ENCODE measurements around the gene NDUFS3.
A peak's percentile ranks its signal among the peaks of the same experiment; 100 is the strongest.
"Not testable (repeated sequence)": the region's sequence is repeated elsewhere in the genome, so short reads cannot be mapped to it uniquely, and the experiment has no call there.

Gene NDUFS3

GRCh38 chr11:47539681-47540039, 39.2 kb upstream of the NDUFS3 start:
- H3K9ac ChIP-seq (ENCODE audit: low read length) = no peak overlapping the region
- peak overlapping the region; percentile 2 for H3K27ac ChIP-seq (ENCODE audit: low read depth, low read length, poor library complexity, severe bottlenecking)
- H2AFZ ChIP-seq (ENCODE audit: low read length) = no peak overlapping the region
- no peaks in the 10 kb centered on the region for H3K27me3 ChIP-seq (ENCODE audit: insufficient read depth, low read length)
- no peak for TF ChIP-seq CTCF (IDR thresholded peaks at IDR 0.05; ENCODE audit: low read length)
- no peak for TF ChIP-seq EZH2 (IDR thresholded peaks at IDR 0.05; ENCODE audit: borderline replicate concordance, low read length)
- H3K4me2 ChIP-seq (ENCODE audit: low read length) = peak overlapping the region; percentile 1; the same call in 1 of the 2 replicates
- H3F3A ChIP-seq (ENCODE audit: insufficient read depth, low read length) = no peaks in the 10 kb centered on the region
- no peaks in the 10 kb centered on the region for H3K9me2 ChIP-seq (ENCODE audit: low read depth, low read length)
- H3K4me3 ChIP-seq (ENCODE audit: low read depth, low read length, poor library complexity, severe bottlenecking) = no peak overlapping the region
- peaks cover 22% of the 10 kb centered on the region; the same call in 1 of the 2 replicates for H3K36me3 ChIP-seq (ENCODE audit: insufficient read depth, low read length)
- peaks cover 99% of the 10 kb centered on the region for H3K79me2 ChIP-seq (ENCODE audit: insufficient read depth, low read length)
- no peaks in the 10 kb centered on the region for H3K9me3 ChIP-seq (ENCODE audit: low read length)
- peaks cover 52% of the 10 kb centered on the region for H3K4me1 ChIP-seq (ENCODE audit: insufficient read depth, low read length, severe bottlenecking)
- H4K20me1 ChIP-seq (ENCODE audit: insufficient read depth, low read length) = peaks cover 3% of the 10 kb centered on the region; the same call in 1 of the 2 replicates

- TF ChIP-seq CTCF (IDR thresholded peaks at IDR 0.05; ENCODE audit: low read length) (no peak), EZH2 (IDR thresholded peaks at IDR 0.05; ENCODE audit: borderline replicate concordance, low read length) (no peak)
- peaks cover 95% of the 10 kb centered on the region for H3K79me2 ChIP-seq (ENCODE audit: insufficient read depth, low read length)
- peak overlapping the region; percentile 0; the same call in 1 of the 2 replicates for H3K4me2 ChIP-seq (ENCODE audit: low read length)
- no peak overlapping the region for H3K9ac ChIP-seq (ENCODE audit: low read length)
- H3F3A ChIP-seq (ENCODE audit: insufficient read depth, low read length) = no peaks in the 10 kb centered on the region
- peaks cover 50% of the 10 kb centered on the region for H3K4me1 ChIP-seq (ENCODE audit: insufficient read depth, low read length, severe bottlenecking)
- H3K27ac ChIP-seq (ENCODE audit: low read depth, low read length, poor library complexity, severe bottlenecking) = peak overlapping the region; percentile 35
- peaks cover 3% of the 10 kb centered on the region; the same call in 1 of the 2 replicates for H4K20me1 ChIP-seq (ENCODE audit: insufficient read depth, low read length)
- H3K9me3 ChIP-seq (ENCODE audit: low read length) = no peaks in the 10 kb centered on the region
- H3K4me3 ChIP-seq (ENCODE audit: low read depth, low read length, poor library complexity, severe bottlenecking) = no peak overlapping the region
- H3K36me3 ChIP-seq (ENCODE audit: insufficient read depth, low read length) = peaks cover 15% of the 10 kb centered on the region
- H2AFZ ChIP-seq (ENCODE audit: low read length) = no peak overlapping the region
- H3K27me3 ChIP-seq (ENCODE audit: insufficient read depth, low read length) = no peaks in the 10 kb centered on the region
- no peaks in the 10 kb centered on the region for H3K9me2 ChIP-seq (ENCODE audit: low read depth, low read length)
Measured at GRCh38 chr11:47541070-47541469, 37.8 kb upstream of the NDUFS3 start.

- TF ChIP-seq EZH2 (IDR thresholded peaks at IDR 0.05; ENCODE audit: borderline replicate concordance, low read length) (no peak), CTCF (IDR thresholded peaks at IDR 0.05; ENCODE audit: low read length) (no peak)
- no peaks in the 10 kb centered on the region for H4K20me1 ChIP-seq (ENCODE audit: insufficient read depth, low read length)
- H3K27ac ChIP-seq (ENCODE audit: low read depth, low read length, poor library complexity, severe bottlenecking) = no peak overlapping the region
Measured at GRCh38 chr11:47545298-47545697, 33.6 kb upstream of the NDUFS3 start.

GRCh38 chr11:47546274-47546673, 32.6 kb upstream of the NDUFS3 start:
- H3K4me3 ChIP-seq (ENCODE audit: low read depth, low read length, poor library complexity, severe bottlenecking); H3F3A ChIP-seq (ENCODE audit: insufficient read depth, low read length); H3K4me2 ChIP-seq (ENCODE audit: low read length); H3K27me3 ChIP-seq (ENCODE audit: insufficient read depth, low read length); H4K20me1 ChIP-seq (ENCODE audit: insufficient read depth, low read length); H3K9me3 ChIP-seq (ENCODE audit: low read length); H3K27ac ChIP-seq (ENCODE audit: low read depth, low read length, poor library complexity, severe bottlenecking); H2AFZ ChIP-seq (ENCODE audit: low read length); H3K9me2 ChIP-seq (ENCODE audit: low read depth, low read length); H3K9ac ChIP-seq (ENCODE audit: low read length): not testable (repeated sequence)
- Histone ChIP-seq H3K4me1 (ENCODE audit: insufficient read depth, low read length, severe bottlenecking) (peaks cover 44% of the 10 kb centered on the region), H3K79me2 (ENCODE audit: insufficient read depth, low read length) (peaks cover 94% of the 10 kb centered on the region), H3K36me3 (ENCODE audit: insufficient read depth, low read length) (peaks cover 19% of the 10 kb centered on the region)

More at GRCh38 chr11:47545298-47545697, 33.6 kb upstream of the NDUFS3 start:
- H3K9me3 ChIP-seq (ENCODE audit: low read length) = no peaks in the 10 kb centered on the region
- H3F3A ChIP-seq (ENCODE audit: insufficient read depth, low read length) = no peaks in the 10 kb centered on the region
- no peaks in the 10 kb centered on the region for H3K27me3 ChIP-seq (ENCODE audit: insufficient read depth, low read length)
- no peak overlapping the region for H3K4me3 ChIP-seq (ENCODE audit: low read depth, low read length, poor library complexity, severe bottlenecking)
- no peaks in the 10 kb centered on the region for H3K9me2 ChIP-seq (ENCODE audit: low read depth, low read length)
- peaks cover 44% of the 10 kb centered on the region for H3K4me1 ChIP-seq (ENCODE audit: insufficient read depth, low read length, severe bottlenecking)
- peaks cover 94% of the 10 kb centered on the region for H3K79me2 ChIP-seq (ENCODE audit: insufficient read depth, low read length)
- peaks cover 19% of the 10 kb centered on the region for H3K36me3 ChIP-seq (ENCODE audit: insufficient read depth, low read length)
- no peak overlapping the region for H3K4me2 ChIP-seq (ENCODE audit: low read length)
- H3K9ac ChIP-seq (ENCODE audit: low read length) = no peak overlapping the region
- H2AFZ ChIP-seq (ENCODE audit: low read length) = no peak overlapping the region
